22Rv1 (cell line): ENCODE measurements around the gene FOXO6.

Source experiments
- CTCF ChIP-seq: fragments of 450-650 bp; IDR thresholded peaks from 2 replicates; pipeline ENCODE4 v1.5.1; 2017; ENCODE audit warnings: mild to moderate bottlenecking
- ZFX ChIP-seq: fragments of 450-650 bp; IDR thresholded peaks from 2 replicates; pipeline ENCODE4 v1.6.1; 2017; ENCODE audit warnings: antibody characterized with exemption, borderline replicate concordance

- TF ChIP-seq CTCF (no peak), ZFX (no peak)
Observed at GRCh38 chr1:41355356-41355755, 5.9 kb upstream of the FOXO6 start.
